Stimulated activated naive B cell treated with anti-CD40 and anti-IgM and Interleukin-4, amounts not matched to agents 10 μg/mL and 1 μg/mL and 100 μg/mL, for 72 hours (primary cell): ENCODE data around the gene KDM1A.
A peak's percentile ranks its signal among the peaks of the same experiment; 100 is the strongest.
"Not testable (repeated sequence)": the region's sequence is repeated elsewhere in the genome, so short reads cannot be mapped to it uniquely, and the experiment has no call there.

Experiments
- ATAC-seq, 2 donors: fragments of 150-1000 bp; cut with Tn5 transposase; replicated peaks; 2 replicates each; pipeline ENCODE4 v1.10.0; 2021; ENCODE audit warnings: moderate library complexity in 1 of 2
- DNase-seq: peaks from one replicate; pipeline ENCODE4 v3.0.0; 2021
- H3K27ac Mint-ChIP-seq: one replicate; pipeline ENCODE4 v1.8.0; 2022; ENCODE audit warnings: mild to moderate bottlenecking, mixed read lengths
- H3K27me3 Mint-ChIP-seq, 2 donors: one replicate each; pipeline ENCODE4 v1.8.0; 2022; ENCODE audit warnings: mixed read lengths in 2 of 2
- H3K36me3 Mint-ChIP-seq, 2 donors: one replicate each; pipeline ENCODE4 v1.8.0; 2022; ENCODE audit warnings: mixed read lengths in 2 of 2, mild to moderate bottlenecking in 1 of 2
- H3K4me1 Mint-ChIP-seq, 2 donors: one replicate each; pipeline ENCODE4 v1.8.0; 2022; ENCODE audit warnings: mixed read lengths in 2 of 2, mild to moderate bottlenecking in 1 of 2
- H3K4me3 Mint-ChIP-seq, 2 donors: one replicate each; pipeline ENCODE4 v1.8.0; 2022; ENCODE audit warnings: mild to moderate bottlenecking in 2 of 2, mixed read lengths in 2 of 2, moderate library complexity in 1 of 2
- H3K9me3 Mint-ChIP-seq, 2 donors: one replicate each; pipeline ENCODE4 v1.8.0; 2022; ENCODE audit warnings: mixed read lengths in 2 of 2, mild to moderate bottlenecking in 1 of 2

The KDM1A gene

DNA sequence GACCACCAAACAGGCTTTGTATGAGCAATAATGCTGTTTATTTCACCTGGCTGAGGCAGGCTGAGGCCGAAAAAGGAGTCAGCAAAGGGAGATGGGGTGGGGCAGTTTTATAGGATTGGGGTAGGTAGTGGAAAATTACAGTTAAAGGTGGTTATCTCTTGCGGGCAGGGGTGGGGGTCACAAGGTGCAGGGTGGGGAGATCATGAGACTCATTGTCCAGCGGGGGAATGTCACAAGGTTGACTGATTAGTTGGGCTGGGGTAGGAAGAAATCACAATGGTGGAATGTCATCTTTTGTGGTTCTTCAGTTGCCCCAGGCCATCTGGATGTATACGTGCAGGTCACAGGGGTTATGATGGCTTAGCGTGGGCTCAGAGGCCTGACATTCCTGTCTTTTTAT, 21.7 kb upstream of the KDM1A start:
- not testable (repeated sequence) for H3K4me3 Mint-ChIP-seq, ATAC-seq, H3K9me3 Mint-ChIP-seq, DNase-seq, H3K27me3 Mint-ChIP-seq, H3K36me3 Mint-ChIP-seq, H3K4me1 Mint-ChIP-seq, H3K27ac Mint-ChIP-seq

DNA sequence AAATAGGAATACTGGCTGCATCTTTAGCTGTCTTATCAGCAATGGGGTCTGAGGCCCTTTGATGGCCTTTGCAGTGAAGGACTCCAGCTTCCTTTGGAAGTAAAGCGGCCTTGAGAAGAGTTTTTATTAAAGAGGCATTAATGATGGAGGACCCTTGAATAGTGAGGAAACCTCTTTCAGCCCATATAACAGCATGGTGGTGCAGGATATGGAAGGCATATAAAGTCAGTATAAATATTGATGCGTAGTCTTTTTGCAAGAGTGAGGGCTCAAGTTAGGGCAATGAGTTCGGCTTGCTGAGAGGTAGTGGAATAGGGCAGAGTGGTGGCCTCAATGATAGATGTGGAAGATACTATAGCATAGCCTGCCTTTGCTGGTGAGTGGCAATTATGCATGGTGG, 19.1 kb upstream of the KDM1A start:
- DNase-seq, H3K4me1 Mint-ChIP-seq, H3K36me3 Mint-ChIP-seq, H3K27ac Mint-ChIP-seq, H3K9me3 Mint-ChIP-seq, ATAC-seq, H3K4me3 Mint-ChIP-seq, H3K27me3 Mint-ChIP-seq: not testable (repeated sequence)

DNA sequence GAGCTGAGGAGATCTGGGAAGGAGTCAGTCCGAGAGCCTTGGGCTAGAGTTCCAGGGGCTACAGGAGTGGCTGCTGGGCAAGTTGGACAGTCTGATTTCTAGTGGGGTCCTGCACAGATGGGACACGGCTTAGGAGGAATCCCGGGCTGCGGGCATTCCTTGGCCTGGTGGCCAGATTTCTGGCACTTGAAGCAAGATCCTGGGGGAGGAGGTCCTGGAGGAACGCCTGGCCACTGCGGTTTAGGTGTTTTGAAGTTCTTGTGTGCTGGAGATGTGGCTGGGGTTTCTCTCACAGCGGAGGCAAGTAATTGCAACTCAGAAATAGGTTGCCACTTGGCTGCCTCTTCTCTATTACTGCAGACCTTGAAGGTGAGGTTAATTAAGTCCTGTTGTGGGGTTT, 17.1 kb upstream of the KDM1A start:
- ATAC-seq, H3K36me3 Mint-ChIP-seq, H3K4me3 Mint-ChIP-seq, H3K27me3 Mint-ChIP-seq, H3K4me1 Mint-ChIP-seq, DNase-seq, H3K27ac Mint-ChIP-seq, H3K9me3 Mint-ChIP-seq: not testable (repeated sequence)

DNA sequence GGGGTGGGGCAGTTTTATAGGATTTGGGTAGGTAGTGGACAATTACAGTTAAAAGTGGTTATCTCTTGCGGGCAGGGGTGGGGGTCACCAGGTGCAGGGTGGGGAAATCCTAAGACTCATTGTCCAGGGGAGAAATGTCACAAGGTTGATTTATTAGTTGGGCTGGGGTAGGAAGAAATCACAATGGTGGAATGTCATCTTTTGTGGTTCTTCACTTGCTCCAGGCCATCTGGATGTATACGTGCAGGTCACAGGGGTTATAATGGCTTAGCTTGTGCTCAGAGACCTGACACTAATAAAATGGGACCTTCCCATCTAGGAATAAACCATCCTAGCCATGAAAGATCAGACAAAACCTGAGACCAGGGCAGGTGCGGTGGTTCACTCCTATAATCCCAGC, 15.2 kb upstream of the KDM1A start:
- DNase-seq (no peak), ATAC-seq (no peak)
- Mint-ChIP-seq H3K4me3 (no peak overlapping the region), H3K4me1 (no peaks in the 10 kb centered on the region), H3K27me3 (no peaks in the 10 kb centered on the region), H3K36me3 (no peaks in the 10 kb centered on the region), H3K9me3 (no peaks in the 10 kb centered on the region), H3K27ac (no peak overlapping the region)

DNA sequence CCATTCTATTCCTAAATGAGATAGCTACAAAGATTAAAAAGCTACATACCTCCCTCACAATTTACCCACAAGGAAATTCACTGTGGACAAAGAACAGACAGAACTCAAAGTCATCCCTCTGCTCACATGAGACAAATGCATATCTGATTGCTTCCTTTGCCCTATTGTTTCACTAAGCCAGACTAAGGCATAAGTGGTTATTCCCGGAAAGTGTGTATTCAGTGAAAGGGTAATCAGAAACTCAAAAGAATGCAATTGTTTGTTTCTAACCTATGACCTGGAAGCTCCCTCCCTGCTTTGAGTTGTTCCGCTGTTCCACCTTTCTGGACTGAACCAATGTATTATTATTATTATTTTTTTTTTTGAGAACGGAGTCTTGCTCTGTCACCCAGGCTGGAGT, 14.5 kb upstream of the KDM1A start:
- H3K4me3 Mint-ChIP-seq, H3K4me1 Mint-ChIP-seq: not testable (repeated sequence)

DNA sequence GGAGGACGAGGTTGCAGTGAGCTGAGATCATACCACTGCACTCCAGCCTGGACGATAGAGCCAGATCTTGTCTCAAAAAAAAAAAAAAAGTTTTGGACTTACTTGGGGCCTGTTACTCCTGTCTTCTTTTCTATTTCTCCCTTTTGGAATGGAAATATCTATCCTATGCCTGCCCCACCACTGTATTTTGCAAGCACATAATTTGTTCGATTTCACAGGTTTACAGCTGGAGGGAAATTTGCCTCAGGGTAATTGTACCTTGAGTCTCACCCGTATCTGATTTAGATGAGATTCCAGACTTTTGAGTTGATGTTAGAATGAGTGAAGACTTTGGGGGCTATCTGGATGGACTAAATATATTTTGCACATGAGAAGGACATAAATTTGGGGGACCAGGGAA, 12.2 kb upstream of the KDM1A start:
- H3K9me3 Mint-ChIP-seq: no peaks in the 10 kb centered on the region
- H3K36me3 Mint-ChIP-seq: no peaks in the 10 kb centered on the region
- H3K4me1 Mint-ChIP-seq: no peaks in the 10 kb centered on the region
- no peaks in the 10 kb centered on the region for H3K27me3 Mint-ChIP-seq
- no peak overlapping the region for H3K27ac Mint-ChIP-seq
- DNase-seq (no peak), ATAC-seq (no peak)
- H3K4me3 Mint-ChIP-seq: no peak overlapping the region

More for the DNA sequence above, 14.5 kb upstream of the KDM1A start:
- ATAC-seq, DNase-seq, H3K9me3 Mint-ChIP-seq, H3K27ac Mint-ChIP-seq, H3K27me3 Mint-ChIP-seq, H3K36me3 Mint-ChIP-seq: not testable (repeated sequence)

DNA sequence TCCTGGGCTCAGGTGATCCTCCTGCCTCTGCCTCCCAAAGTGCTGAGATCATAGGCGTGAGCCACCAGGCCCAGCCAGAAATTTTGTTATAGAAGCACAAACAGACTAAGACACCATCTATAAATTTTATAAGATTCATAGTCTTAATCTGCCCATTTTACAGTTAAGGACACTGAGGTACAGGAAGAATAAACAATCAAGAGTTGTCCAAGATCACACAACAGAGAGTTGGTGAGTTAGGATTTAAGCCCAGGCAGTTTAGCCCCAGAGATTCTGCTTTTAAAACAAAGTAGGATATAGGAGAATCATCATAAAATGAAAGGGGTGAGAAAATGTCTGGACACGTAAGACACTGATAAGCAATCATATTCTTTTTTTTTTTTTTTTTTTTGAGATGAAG, 10.4 kb upstream of the KDM1A start:
- no peak overlapping the region for H3K4me3 Mint-ChIP-seq
- H3K27ac Mint-ChIP-seq: no peak overlapping the region

DNA sequence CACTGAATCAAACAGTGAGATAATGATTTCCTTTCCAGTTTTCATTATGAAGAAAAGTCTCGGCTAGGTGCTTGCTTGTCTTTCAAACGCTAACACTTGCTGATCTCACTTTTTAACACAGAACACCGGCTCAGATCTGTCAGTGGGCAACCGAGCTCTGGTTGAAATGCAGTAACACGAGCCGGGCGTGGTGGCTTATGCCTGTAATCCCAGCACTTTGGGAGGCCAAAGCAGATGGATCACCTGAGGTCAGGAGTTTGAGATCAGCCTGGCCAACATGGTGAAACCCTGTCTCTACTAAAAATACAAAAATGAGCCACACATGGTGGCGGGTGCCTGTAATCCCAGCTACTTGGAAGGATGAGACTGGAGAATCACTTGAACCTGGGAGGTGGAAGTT, 9.2 kb upstream of the KDM1A start:
- not testable (repeated sequence) for ATAC-seq, H3K9me3 Mint-ChIP-seq, H3K27ac Mint-ChIP-seq

More for the DNA sequence above, 10.4 kb upstream of the KDM1A start:
- Mint-ChIP-seq H3K4me1 (no peaks in the 10 kb centered on the region), H3K36me3 (no peaks in the 10 kb centered on the region), H3K9me3 (no peaks in the 10 kb centered on the region), H3K27me3 (no peaks in the 10 kb centered on the region)
- DNase-seq (no peak), ATAC-seq (no peak)

DNA sequence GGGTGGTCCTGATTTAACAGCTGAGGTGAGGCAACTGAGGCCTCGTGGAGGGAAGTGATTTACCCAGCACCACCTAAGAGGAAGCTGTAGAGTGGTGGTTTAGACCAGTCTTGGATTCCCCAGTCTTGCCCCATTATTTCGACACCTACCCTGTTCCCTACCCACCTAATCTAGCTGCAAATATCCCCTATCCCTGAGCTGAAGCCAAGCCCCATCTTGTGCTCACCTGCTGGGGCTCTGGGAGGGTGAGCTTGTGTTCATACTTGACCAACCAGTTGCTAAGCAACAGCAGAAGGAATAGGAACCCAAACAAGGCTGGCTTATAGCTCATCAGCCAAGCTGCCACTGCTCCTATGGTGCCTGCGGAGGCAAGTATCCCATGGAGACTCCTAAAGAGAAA, 5.6 kb upstream of the KDM1A start:
- peaks cover 7% of the 10 kb centered on the region in 2 donors for H3K4me1 Mint-ChIP-seq
- no peak for DNase-seq
- no peak overlapping the region for H3K27ac Mint-ChIP-seq
- H3K36me3 Mint-ChIP-seq: no peaks in the 10 kb centered on the region
- no peaks in the 10 kb centered on the region for H3K27me3 Mint-ChIP-seq
- H3K4me3 Mint-ChIP-seq: no peak overlapping the region
- no peak for ATAC-seq
- H3K9me3 Mint-ChIP-seq: no peaks in the 10 kb centered on the region

More for the DNA sequence above, 9.2 kb upstream of the KDM1A start:
- H3K36me3 Mint-ChIP-seq, H3K4me3 Mint-ChIP-seq, H3K4me1 Mint-ChIP-seq, DNase-seq, H3K27me3 Mint-ChIP-seq: not testable (repeated sequence)

DNA sequence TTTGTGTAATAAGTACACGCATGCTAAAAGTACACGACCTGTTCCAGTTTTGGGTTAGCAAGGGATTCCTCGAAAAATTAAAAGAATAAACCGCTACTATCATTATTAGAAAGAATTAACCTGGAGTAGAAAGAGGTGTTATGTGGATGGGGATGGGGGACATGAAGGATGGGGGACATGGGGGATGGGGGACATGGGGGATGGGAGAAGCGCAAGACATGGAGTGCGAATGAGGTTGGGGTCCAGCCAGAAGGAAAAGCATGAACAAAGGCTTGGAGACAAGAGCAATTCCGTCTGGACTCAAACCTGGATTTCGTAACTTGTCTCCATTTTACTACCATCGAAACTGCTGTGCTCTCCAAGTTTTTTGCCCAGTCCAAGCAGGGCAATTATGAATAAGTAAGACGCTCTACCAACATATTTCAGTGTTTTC, 591 bp upstream of the KDM1A start:
- Mint-ChIP-seq H3K4me1 (peaks cover 23 to 46% of the 10 kb centered on the region in 2 donors), H3K36me3 (peaks cover 7 to 9% of the 10 kb centered on the region in 2 donors), H3K27me3 (no peaks in the 10 kb centered on the region), H3K27ac (peak overlapping the region; percentile 97), H3K4me3 (peak overlapping the region; percentile 94 to 95), H3K9me3 (peaks cover 3 to 8% of the 10 kb centered on the region in 2 donors)
- ATAC-seq (peak in 1 of 2 donors; percentile 3), DNase-seq (no peak)

DNA sequence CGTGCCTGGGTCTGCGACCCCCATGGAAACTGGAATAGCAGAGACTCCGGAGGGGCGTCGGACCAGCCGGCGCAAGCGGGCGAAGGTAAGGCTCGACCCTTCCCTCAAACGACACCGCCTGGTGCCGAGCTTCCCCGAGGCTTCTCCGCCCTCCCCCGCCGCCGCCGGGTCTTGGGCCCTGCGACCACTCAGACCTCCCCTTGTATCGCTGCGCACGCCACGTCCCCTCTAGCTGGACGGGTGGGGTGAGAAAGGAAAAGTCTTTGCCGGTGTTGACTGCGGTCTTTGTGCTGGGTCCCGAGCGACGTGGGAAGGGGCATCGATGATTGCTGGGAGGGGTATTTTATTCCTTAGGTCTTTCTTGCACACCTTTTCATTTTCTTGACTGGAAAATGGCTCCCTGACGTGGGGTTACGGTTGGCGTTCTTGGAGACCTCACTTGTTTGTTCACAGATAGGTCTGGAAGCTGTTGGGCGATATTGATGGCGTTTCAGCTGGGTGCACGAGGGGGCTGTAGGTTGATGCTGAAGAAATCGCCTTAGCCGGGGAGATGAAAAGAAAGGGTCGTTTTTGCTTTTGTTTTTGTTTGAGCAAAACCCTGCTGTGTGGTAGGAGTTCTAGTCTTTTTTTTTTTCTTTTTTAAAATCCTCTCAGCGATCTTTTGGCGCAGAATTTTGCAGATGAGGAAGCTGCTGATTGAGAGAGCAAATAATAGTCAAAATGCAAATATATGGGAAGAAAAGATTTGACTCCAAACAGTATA, 776 bp downstream of the KDM1A start:
- Mint-ChIP-seq H3K9me3 (peaks cover 3 to 8% of the 10 kb centered on the region in 2 donors), H3K27me3 (no peaks in the 10 kb centered on the region), H3K4me1 (peaks cover 28 to 58% of the 10 kb centered on the region in 2 donors), H3K4me3 (peak overlapping the region; percentile 89 to 94), H3K27ac (peak overlapping the region; percentile 77), H3K36me3 (peaks cover 7 to 14% of the 10 kb centered on the region in 2 donors)
- ATAC-seq (peak; percentile 20 to 26), DNase-seq (no peak)

DNA sequence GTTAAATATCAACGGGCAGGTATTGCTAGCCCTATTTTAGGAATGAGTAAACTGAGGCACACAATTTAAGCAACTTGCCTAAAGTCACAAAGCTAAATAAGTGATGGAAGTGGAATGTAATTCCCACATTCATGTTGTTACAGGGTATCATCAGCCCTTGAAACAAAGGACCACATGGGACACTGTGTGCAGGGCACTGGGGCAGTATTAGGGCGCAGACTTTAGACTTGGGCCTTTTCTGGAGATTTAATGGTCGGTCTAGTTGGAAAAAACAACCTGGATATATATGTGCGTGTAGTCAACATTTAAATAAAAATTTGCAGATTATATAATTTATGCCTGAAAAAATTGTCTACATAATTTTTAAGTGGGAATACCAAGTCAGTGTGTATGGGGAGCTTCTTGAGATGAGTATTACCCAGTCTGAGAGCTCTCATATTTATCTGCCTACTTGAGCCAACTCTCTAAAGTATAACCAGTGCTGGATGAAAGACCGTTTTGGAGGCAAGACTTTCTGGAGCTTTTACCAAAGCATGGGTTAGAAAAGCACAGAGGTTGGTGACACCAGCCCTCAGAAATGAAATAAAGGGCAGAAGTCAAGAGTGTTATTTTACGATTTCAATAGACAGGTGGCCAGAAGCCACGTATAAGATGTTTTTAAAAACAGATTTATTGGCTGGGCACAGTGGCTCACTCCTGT, 1.6 kb downstream of the KDM1A start:
- ATAC-seq (no peak), DNase-seq (no peak)
- peaks cover 3 to 8% of the 10 kb centered on the region in 2 donors for H3K9me3 Mint-ChIP-seq
- no peaks in the 10 kb centered on the region for H3K27me3 Mint-ChIP-seq
- H3K4me3 Mint-ChIP-seq: peak overlapping the region; percentile 89 to 94
- peaks cover 7 to 14% of the 10 kb centered on the region in 2 donors for H3K36me3 Mint-ChIP-seq
- H3K27ac Mint-ChIP-seq: no peak overlapping the region
- H3K4me1 Mint-ChIP-seq: peaks cover 28 to 58% of the 10 kb centered on the region in 2 donors

DNA sequence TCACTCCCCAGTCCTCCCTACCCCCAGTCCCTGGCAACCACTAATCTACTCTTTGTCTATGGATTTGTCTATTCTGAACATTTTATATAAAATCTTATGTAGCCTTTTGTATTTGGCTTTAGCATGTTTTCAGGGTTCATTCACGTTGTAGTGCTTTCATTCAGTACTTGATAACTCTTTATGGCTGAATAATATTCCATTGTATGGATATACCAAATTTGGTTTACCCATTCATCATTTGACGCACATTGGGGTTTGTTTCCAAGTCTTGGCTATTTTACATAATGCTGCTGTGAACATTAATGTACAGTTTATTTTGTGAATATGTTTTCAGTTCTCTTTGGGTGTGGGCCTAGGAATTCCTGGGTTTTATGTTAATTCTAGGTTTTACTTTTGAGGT, 2.6 kb downstream of the KDM1A start:
- Mint-ChIP-seq H3K27me3 (no peaks in the 10 kb centered on the region), H3K4me3 (no peak overlapping the region), H3K4me1 (peaks cover 33 to 65% of the 10 kb centered on the region in 2 donors), H3K36me3 (peaks cover 7 to 14% of the 10 kb centered on the region in 2 donors), H3K9me3 (peaks cover 3 to 8% of the 10 kb centered on the region in 2 donors), H3K27ac (no peak overlapping the region)
- ATAC-seq (no peak), DNase-seq (no peak)

DNA sequence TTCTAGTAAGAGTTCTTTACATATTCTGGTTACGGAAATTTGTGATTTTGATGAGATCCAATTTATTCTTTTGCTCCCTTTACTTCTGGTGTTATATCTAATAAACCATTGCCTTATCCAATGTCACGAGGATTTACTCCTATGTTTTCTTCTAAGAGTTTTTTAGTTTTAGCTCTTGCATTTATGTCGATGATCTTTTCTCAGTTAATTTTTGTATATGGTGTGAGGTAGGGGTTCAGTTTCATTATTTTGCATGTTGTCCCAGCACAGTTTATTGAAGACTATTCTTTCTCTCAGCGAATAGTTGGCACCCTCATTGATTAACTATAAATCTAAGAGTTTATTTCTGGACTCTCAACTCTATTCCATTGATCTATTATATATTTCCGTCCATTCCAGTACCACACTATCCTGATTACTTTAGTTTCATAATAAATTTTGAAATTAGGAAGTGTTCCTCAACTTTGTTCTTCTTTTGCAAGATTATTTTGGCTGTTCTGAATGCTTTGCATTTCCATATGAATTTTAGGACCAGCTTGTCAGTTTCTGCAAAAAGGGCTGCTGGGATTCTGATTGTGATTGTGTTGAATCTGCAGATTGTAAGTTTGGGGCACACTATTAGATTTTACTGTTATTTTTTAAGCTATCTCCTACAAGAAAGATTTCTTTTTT, 4.0 kb downstream of the KDM1A start:
- Mint-ChIP-seq H3K36me3 (peaks cover 7 to 14% of the 10 kb centered on the region in 2 donors), H3K4me3 (no peak overlapping the region), H3K27me3 (no peaks in the 10 kb centered on the region), H3K9me3 (peaks cover 3 to 8% of the 10 kb centered on the region in 2 donors), H3K4me1 (peaks cover 30 to 61% of the 10 kb centered on the region in 2 donors), H3K27ac (no peak overlapping the region)
- DNase-seq: no peak
- ATAC-seq: no peak
